Body of pancreas (tissue), 4 donors: ENCODE data around the gene HDAC11.

Experiments
- POLR2A ChIP-seq, 3 donors: fragments of 450-650 bp; IDR thresholded peaks; one replicate each; pipeline ENCODE4 v1.6.1; 2016; ENCODE audit warnings: antibody characterized with exemption in 3 of 3, mild to moderate bottlenecking in 2 of 3
- TF ChIP-seq, protein P1 (sequence below), 7 experiments: fragments of 450-650 bp in 4 of 7; fragments of 200-600 bp in 3 of 7; sonication (generic) in 3 of 7; IDR thresholded peaks; one replicate each; pipeline ENCODE4 v1.5.1; 2016 to 2019; ENCODE audit warnings: antibody characterized with exemption in 7 of 7

DNA sequence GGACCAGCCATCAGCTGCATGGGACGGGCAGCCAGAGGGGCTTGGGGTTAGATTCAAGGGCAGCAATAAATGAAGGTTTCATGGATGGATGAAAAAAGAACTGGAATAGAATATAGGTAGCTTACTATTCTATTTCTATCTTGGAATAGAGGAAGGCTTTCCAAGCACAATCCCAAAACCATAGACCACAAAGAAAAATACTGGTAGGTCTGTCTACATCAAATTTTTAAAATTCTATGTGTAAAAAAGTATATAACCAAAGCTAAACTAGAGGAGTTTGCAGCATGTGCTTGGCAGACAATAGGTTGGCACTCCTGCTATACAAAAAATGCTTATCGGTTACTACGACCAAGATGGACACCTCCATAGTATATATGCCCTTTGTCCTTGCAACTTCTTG lies 61.6 kb downstream of the HDAC11 start:
- TF ChIP-seq, protein P1, sequence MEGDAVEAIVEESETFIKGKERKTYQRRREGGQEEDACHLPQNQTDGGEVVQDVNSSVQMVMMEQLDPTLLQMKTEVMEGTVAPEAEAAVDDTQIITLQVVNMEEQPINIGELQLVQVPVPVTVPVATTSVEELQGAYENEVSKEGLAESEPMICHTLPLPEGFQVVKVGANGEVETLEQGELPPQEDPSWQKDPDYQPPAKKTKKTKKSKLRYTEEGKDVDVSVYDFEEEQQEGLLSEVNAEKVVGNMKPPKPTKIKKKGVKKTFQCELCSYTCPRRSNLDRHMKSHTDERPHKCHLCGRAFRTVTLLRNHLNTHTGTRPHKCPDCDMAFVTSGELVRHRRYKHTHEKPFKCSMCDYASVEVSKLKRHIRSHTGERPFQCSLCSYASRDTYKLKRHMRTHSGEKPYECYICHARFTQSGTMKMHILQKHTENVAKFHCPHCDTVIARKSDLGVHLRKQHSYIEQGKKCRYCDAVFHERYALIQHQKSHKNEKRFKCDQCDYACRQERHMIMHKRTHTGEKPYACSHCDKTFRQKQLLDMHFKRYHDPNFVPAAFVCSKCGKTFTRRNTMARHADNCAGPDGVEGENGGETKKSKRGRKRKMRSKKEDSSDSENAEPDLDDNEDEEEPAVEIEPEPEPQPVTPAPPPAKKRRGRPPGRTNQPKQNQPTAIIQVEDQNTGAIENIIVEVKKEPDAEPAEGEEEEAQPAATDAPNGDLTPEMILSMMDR (IDR thresholded peaks at IDR 0.05) = no peak
- TF ChIP-seq POLR2A (IDR thresholded peaks at IDR 0.05) = no peak
